EH (cell line): ENCODE results near the gene BIN1.
A peak's percentile ranks its signal among the peaks of the same experiment; 100 is the strongest.
"Not testable (repeated sequence)": the region's sequence is repeated elsewhere in the genome, so short reads cannot be mapped to it uniquely, and the experiment has no call there.

ENCODE experiments used
- DNase-seq: peaks from one replicate; pipeline ENCODE4 v3.0.0-alpha.2; 2015; ENCODE audit warnings: low read depth

Gene BIN1

DNA sequence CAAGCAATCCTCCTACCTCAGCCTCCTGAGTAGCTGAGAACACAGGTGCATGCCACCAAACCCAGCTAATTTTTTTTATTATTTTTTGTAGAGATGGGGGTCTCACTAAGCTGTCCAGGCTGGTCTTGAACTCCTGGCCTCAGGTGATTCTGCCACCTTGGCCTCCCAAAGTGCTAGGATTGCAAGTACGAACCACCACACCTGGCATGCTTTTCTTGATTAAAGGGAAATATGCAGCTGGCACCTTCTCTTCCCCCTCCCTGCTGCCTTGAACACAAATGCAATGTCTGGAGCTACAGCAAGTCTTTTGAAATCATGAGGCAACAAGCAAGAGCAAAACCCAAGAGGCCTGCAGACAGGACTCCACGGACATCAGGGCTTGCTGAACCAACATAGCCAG is 26.8 kb upstream of the BIN1 start:
- no peak for DNase-seq

DNA sequence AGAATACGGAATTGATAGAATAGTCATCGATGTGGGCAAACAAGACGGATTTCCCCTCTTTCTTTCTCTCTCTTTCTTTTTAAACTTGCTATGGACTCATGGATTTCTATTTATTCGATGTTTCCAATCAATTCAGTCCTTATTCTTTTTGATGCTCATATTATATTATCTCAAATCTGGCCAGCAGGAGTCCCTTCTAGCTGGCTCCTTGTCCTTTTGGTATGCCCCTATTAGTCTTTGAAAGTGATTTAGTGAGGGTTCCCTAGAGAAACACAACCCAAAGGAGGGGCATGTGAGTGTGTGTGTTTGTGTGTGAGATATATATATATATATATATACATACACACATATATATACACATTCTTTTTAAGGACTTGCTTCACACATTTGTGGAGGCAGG is 23.5 kb upstream of the BIN1 start:
- no peak for DNase-seq

DNA sequence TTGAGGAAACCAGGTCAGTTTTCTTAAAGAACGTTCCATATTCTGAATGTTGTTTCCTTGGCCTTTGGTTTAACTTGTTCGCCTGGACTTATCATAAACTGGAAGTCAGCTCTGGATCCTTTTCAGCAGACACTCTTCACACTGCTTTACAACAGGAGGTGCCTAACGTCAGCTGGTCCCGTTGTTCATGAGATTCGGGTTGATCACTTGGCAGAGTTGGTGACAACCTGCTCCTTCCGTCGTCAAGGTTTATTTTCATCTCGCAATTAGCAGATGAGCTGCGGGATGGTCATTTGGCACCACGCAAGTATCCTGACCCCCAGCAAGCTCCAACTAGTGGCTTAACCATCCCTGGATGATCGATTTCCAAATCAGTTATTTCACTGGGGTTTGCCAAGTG is 23.0 kb upstream of the BIN1 start:
- no peak for DNase-seq

DNA sequence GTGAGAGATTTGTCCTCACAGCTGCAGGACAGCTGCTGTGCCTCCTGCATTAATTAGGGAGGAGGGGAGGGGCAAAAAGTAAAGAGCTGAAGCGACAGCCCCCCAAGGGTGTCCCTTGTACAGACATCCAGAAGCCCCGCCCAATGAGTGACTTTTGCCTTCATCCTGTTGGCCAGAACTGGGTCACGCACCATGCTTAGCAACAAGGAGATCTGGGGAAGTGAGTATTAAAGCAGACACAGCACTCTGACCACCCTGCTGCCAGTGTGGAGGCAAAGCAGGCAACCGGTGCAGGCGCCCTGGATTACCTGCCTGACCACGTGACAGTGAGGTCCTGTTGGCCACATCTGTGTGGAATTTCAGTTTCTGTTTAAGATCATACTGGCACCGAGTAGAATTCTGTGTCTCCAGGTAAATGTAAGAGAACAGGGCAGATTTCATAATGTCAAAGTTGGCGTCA is 21.5 kb upstream of the BIN1 start:
- DNase-seq = no peak

DNA sequence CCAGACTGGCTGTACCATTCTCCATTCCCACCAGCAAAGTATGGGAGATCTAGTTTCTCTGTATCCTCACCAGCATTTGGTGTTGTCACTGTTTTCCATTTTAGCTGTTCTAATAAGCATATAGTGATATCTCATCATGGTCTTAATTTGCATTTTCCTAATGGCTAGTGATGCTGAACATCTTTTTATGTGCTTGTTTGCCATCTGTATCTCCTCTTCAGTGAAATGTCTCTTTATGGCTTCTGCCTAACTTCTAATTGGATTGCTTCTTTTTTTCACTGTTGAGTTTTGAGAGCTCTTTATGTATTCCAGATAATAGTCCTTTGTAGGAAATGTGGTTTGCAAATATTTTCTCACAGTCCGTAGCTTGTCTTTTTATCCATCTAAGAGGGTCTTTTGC is 18.9 kb upstream of the BIN1 start:
- DNase-seq = no peak

DNA sequence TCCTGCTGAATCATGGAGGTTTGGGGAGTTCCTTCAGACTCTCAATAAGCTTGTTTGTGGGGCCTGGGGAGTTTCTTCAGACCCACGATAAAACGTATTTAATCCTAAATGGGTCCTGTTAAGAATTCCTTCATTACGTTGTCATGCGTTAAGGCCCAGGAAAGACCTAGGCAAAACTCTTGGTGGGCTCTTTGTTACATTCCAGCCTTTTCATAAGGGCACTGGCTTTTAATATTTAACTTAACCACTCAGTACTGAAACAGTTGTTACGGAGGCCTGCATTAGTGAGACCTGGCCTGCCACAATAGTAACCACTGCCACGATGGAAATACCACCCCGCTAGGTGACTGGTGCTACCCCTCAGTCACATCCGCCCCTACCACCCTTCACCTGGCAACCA is 17.5 kb upstream of the BIN1 start:
- DNase-seq = no peak

DNA sequence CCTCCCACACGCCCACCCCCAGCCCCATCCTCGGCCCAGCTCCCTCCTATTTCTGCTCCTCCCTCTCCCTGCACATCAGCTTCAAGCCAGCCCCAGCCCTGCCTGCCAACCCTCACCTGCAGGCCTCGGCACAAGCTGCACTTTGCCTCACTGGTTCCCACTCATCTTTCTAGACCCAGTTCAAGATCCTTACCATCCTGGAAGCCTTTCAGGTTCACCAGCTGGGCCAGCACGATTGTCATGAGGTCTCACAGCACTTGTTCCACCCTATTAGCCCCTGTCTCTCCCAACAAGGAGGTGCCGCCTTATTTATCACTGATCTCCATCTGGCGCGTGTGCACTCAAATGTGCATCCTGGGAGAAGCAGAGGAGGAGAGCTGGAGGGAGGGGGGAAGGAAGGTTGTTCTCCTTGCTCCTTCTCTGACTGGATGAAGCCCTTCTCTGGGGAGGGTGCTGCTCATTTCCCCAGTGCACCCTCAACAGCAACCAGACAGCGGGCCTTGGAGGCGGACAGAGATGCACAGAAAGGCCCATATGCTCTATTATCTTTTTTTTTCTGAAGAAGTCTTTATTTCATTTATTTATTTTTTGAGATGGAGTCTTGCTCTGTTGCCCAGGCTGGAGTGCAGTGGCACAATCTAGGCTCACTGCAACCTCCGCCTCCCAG is 15.5 kb upstream of the BIN1 start:
- no peak for DNase-seq

DNA sequence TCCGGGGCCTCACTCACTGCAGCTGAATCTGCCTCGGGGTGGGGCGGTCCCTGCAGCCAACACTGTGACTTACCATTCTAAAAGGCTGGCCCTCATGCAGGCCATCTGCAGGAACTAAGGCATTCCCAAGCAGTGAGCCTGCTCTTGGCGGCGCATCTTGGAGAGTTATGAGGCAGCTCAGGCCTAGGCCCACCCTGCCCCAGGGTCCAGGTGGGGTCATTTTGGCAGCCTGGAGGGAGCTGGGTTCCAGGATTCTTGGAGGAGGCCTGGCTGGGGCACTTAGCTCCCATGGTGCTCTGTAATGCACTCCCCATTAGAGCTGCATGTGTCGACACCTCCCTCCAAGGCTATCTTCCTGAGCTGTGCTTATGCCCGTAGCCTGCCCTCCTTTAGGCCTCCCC is 14.8 kb upstream of the BIN1 start:
- peak; percentile 58 for DNase-seq

DNA sequence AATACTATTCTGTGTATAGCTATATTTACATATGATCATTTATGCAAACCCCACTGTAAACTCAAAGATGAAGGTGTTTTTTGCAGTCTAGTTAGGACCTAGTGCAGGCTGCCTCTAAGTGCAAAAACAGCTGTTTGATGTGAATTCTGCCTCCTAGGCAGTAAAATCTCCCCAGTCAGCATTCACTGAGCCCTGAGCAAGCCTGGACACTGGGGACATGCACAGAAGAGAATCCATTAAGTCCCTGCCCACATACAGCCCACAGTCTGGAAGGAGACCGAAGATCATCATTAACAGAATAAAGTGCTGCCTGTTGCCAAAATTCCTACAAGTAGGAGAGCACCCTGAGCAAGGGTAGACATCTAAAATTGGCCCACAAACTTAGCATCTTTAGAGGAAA is 14.4 kb upstream of the BIN1 start:
- DNase-seq = no peak

DNA sequence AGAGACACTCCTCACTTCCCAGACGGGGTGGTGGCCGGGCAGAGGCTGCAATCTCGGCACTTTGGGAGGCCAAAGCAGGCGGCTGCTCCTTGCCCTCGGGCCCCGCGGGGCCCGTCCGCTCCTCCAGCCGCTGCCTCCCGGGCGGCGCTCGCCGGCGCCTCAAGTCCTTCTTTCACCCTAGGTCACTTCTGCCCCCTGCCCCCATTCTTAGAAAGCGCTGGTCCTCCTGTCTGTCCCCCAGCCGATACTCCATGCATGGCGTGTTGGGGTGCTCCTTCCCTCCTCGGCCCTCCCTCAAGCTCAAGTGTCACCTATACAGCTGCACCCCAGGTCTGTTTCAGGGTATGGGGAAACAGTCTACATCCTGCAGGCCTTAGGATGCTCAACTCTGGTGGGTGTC is 13.5 kb upstream of the BIN1 start:
- DNase-seq = not testable (repeated sequence)

DNA sequence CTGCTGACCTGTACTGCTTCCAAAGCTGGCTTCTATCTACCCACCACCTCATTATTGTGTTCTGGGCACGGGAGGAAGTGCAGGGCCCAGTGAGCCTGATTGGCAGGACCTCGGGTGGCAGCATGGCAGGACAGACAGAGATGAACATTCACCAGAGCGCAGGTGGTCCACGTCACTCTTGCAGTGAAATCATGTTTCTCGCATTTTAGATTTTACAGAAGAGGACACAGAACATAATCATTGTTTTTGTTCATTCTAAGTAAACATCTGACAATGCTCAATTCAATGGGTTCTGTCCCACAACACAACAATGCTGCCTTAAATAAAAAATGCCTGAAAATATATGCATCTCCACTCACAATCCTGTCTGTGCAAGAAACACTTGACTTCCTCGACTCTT is 11.5 kb upstream of the BIN1 start:
- DNase-seq = no peak

DNA sequence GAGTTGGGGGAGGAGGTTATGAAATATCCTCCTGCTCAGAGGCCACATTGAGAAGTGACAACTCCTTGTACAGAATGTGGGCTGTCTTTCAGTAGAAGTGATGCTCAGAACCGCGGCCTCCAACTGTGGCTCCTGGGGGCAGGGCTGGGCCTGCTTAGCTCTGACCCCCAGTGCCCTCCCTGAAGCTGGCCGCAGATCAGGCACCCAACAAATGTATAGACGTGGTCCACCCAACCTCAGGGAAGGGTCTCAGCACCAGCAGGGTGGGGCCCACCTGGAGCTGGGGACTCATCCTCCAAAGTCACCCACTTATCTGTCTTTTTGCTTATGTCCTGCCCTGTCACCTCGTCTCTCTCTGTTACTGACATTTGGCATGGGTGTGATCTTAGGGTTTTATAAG is 11.1 kb upstream of the BIN1 start:
- DNase-seq = no peak

DNA sequence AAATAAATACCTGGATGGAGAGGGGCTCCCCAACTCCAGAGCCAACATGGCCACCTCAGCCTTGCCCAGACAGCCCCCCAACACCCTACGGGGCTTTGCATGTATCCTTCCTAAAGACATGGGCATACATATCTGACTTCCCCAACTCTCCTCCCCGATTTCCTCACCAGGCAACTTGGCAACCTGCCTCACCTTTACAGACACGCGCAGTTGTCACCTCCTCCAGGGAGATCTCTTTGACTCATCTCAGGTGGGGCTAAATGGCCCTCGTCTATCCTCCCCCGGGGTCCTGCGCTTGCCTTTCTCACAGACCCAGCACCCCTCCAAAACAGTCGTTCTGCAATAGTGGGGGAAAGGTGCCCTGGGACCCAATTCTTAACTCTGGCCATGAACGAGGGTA is 10.6 kb upstream of the BIN1 start:
- DNase-seq = no peak

DNA sequence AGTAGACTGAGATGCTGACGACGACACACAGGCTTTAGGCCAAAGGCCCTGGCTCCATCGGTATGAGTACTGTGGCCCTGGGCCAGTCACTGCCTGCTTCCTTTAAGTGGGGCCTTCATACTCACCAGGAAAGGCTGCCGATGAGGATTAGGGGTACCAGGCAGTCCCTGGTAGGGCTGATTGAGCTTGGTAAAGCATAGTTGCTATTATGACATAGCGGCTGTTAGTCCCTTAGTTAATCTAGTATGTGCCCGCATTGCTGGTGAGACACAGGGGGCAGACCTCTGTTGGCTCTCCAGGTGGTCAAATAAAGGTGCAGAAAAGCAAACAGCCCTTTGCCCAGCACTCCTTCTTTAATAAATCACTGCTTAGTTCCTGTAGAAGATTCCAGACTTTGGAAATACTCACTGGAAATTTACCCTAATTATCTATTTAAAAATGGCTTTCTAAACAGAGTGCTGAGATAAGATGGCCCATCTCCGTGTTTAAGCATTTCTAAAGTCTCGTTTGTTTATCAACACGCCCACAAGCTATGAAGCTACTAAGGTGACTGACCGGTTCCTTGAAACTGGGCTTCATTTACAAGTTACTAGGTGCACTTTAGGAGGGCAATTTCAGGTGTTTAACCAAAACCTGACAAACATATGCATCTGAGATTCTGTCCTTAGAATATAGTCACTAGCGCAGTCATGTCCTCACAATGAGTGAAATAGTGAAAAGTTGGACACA is 8.7 kb upstream of the BIN1 start:
- no peak for DNase-seq

DNA sequence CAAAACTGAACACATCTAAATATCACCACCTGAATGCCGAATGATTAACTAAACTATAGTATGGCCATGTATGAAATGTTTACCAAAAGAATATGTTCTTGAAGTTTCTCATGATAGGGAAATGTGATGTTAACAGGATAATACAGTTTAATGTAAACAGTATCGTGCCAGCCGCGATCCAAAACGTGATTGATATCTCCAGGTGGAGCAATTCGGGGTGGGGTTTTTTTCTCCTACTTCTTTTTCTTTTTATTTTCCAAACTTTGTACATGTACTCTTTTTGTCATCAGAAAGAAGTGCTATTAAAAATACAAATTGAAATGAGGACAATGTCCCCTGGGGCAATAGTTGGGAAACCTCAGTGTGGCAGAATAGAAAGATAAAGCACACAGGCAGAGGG is 4.0 kb upstream of the BIN1 start:
- no peak for DNase-seq

DNA sequence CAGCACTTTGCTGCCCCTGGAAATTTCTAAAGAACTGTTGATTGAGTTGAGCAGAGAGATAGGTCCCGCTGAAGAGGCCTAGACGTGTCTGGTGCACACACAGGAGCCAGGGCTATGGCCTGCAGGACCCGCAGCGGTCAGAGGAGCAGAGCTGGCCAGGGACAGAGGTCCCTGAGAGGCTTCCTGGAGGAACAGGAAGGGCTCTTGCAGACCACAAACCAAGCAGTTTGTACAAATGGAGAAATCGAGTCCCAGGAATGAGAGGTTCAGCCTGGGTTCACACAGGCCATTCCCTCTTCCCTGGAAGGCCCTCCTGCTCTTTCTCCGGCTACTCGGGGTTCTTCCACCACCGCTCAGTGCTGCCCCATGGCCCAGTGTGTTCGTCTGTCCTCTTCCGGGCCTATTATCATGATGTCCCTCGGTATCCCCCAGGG is 1.2 kb upstream of the BIN1 start:
- DNase-seq = no peak

DNA sequence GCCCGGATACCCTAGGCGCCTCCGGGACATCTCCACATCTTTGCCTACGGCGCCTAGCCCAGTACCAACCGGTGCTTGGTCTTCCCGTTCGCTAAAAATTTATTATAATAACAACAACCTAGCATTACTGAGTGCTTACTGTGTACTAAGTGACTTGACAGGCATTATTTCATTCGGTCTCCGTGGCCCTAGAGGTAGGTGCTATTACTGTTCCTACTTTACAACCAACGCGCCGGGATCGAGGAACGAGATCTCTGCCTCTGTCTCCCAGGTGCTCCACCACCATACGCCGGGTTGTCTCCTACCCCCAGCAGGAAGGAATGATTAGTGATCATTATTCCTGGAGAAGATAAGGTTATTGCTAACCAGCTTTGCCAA is 657 bp upstream of the BIN1 start:
- DNase-seq = no peak

DNA sequence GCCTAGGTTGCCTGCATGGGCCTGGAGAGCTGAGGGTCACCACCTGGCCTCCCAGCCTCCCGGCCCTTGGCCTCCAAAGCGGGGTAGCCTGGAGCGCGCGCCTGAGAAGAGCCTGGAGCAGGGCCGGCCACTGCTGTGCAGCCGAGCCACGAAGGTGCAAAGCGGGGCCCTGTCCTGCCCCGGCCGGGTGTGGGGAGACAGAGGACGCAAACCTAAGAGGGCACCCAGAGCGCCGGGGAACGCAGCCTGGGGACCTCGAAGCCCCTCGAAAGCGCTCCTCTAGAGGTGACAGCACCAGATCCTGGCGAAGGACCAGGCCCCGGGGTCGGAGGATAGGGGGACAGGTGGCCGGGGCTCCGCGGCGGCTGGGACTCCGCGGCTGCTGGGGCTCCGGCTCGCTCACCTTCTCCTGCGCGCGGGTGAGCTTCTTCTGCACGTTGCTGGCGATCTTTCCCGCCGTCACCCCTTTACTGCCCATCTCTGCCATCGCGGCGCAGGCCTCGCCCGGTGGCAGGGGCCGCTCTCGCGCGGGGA is 430 bp downstream of the BIN1 start:
- no peak for DNase-seq

DNA sequence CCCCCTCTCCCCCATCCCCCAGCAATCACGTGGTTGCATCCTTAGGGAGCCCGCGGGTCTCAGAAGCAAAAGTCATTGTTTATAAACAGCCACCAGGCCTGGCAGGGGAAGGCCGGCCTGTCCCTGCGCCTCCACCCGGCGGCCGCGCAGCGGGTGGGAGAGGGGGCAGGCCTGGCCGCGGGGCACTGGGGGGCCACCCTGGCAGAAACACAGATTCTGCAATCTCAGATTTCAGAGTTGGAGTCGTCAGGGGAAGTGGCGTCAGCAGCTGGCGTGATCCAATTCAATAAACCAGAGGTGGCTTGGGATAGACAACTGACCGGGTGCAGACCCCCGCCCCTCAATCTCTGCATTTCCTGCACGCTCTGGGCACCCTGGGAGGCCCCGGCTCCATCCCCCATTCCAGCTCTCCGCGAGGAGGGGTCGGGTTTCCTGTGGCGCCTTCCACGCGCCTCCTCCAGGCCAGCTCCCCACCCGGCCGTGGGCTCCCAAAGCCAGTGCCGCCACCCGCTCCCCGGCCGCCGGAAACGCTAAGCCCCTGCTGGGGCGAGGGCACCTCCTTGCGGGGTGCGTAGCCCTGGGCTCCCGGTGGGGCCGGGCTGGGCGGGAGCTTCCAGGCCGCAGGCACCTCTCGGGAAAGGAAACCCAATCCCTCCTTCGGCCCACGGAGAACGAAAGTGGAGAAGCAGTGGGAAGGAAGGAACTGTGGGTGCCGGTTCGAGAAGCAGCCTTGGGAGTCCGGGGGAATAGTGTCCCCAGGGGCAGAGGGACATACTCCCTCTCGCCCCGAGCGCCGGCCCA is 1.1 kb downstream of the BIN1 start:
- DNase-seq = peak; percentile 61

DNA sequence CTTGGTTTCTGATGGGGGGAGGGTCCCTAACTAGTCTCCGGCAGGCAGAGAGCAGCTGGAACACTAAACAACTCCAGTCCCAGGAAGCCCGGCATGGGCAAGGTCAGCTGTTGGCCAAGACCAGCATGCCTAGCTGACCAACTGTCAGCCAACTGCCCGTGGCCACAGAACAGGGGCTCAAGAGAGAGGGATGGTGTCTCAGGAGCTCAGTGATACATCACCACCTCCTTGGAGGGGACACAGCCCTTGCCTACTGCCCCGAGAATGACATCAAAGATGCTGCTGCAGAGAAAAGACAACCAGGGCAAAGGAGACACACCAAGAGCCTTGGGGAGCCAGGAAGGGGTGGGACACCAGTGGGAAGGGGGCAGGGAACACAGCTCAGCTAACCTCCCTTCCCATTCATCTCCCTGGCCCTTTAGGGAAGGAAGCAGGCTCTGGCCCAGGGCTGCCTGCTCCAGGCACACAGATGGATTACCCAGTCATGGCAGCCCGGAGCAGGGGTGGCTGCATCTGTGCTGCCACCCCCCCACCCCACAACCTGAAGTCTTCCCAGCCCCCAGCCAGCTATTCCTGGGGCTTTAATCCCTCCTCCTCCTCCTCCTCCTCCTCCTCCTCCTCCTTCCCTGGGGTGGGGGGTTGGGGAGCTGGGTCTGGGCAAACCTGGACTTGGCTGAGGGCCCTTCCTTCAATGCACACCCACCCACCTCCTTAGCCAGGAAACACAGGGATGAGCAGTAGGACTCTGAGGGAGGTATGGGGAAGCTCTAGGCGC is 1.9 kb downstream of the BIN1 start:
- DNase-seq = peak; percentile 24

DNA sequence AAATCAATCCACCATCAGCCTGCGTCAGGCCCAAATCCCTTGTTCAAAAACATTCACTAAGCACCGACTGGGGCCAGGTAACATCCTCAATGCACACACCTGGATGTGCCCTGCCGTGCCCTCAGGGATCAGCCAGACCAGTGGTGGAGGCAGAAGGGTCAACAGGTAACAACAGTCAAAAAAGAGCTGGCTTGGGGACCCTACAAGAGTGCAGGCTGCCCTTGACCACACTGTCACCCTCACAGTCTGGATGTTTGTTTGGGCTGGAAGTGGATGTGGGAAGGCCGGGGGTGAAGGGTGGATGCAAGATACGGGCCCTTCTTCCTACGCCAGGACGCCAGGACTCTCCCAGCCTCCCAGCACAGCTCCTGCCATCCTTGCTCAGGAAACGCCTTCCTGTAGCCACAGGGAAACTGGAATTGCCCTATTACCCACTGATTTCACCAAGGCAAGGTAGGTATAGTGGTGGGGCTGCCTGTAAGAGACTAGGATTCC is 2.7 kb downstream of the BIN1 start:
- DNase-seq = no peak
